IPS DF 19.7 (cell line): Measurements from ENCODE around the gene PLEKHM2.
"Not testable (repeated sequence)": the region's sequence is repeated elsewhere in the genome, so short reads cannot be mapped to it uniquely, and the experiment has no call there.

ENCODE experiments used
- DNase-seq: peaks from one replicate; pipeline ENCODE4 v3.0.0-alpha.2; 2013; ENCODE audit warnings: low read depth, low spot score

The PLEKHM2 gene

DNA sequence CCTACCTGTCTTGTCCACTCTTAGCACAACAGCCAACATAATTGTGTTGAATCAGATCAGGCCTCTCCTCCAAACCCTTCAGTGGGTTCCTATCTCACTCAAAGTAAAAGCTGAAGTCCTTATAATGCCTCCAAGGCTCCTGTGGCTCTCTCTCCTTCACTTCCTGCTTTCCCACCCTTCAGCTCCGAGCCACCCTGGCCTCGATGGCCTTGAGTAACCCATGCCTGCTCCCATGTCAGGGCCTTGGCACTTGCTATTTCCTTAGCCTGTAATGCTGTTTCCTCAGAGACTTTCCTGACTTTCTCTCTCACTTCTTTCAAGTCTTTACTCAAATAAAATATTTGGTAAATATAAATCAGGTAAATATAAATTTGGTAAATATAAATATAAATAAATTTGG lies 8.1 kb upstream of the PLEKHM2 start:
- no peak for DNase-seq

DNA sequence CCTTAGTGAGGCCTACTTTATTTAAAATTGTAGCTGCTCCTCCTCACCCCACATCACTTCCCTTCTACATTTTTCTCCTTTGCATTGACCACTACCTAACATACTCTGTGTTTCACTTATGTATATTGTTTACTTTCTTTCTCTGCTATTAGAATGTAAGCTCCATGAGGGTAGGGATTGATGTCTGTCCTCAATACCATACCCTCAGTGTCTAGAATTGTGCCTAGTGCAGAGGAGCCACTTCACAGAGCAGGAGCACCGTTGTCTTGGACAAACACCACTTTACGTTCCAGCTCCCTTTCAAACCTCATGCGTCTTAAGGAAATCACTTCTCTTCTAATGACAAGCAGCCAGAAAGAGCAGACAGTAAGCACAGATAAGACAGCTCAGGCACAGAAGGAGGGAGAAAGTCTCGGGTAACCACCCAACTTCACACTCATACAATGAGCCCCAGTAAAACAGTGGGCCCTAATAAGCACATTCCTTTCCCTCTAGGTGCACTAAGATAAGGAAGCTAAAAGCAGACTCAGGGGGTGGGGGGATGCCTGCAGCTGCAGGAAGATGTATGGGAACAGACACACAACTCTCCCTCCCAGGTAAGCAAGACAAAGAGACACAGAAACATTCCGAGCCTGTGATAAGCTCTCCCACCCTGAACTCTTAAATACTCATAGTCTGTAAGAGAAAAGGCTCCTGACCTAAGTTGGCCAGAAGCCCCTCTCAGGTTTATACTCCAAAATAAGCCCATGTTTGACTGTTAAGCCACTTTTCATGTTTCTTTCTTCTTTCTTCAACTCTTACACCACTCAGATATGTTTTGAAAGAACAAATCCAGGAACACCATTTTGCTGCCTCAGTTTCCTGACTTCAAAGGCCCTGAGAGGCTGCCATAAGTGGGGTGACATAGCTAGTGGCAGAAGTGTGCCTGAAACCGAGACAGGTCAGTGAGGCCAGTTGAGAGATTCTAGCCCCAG lies 7.1 kb upstream of the PLEKHM2 start:
- no peak for DNase-seq

DNA sequence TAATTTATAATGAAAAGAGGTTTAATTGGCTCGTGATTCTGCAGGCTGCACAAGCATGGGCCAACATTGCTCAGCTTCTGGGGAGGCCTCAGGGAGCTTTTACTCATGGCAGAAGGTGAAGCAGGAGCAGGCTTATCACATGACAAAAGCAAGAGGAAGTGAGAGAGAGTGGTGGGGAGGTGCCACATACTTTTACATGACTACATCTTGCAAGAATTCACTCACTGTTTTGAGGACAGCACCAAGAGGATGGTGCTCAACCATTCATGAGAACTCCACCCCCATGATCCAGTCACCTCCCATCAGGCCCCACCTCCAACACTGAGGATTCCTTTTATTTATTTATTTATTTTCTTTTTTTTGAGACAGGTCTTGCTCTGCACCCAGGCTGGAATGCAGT lies 5.5 kb upstream of the PLEKHM2 start:
- peak; percentile 57 for DNase-seq

DNA sequence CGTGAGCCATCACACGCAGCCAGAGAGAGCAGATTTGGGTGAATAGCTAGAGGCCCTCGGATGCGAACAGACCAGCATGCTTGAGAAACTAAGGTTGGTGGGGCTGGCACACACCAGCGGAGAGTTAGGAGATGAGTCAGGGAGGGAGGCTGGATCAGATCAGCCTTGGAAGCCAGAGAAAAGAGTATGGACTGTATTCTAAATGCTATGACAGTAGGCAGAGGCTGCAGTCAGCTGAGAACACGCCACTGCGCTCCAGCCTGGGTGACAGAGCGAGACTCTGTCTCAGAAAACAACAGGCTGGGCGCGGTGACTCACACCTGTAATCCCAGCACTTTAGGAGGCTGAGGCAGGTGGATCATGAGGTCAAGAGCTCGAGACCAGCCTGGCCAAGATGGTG lies 4.0 kb upstream of the PLEKHM2 start:
- DNase-seq, result no peak

DNA sequence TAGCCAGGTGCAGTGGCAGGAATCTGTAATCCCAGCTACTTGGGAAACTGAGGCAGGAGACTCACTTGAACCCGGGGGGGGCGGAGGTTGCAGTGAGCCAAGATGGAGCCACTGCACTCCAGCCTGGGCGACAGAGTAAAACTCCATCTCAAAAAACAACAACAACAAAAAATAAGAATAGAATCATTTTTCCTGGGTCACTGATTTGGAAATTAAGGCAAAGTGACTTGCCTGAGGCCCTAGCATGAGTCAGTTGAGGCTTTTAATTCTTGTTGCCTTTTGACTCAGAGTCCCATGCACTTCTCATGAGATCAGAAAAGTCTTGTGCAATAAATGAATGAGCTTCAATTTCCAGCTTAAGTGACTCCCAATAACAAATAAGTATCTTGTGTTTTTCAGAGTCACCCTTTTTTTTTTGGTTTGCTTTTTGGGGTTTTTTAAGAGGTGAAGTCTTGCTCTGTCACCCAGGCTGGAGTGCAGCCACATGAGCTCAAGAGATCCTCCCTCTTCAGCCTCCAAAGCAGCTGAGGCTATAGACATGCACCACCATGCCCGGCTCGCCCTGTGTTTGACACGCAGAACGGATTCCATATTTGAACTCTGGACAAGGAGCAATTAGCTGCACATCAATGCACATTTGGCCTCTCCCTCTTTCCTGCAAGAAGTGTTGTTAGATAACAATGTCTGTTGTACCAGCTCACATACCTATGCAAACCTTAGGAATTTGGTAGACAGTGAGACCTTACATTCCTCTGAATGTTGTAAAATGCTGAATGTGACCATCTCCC lies 3.4 kb upstream of the PLEKHM2 start:
- no peak for DNase-seq

DNA sequence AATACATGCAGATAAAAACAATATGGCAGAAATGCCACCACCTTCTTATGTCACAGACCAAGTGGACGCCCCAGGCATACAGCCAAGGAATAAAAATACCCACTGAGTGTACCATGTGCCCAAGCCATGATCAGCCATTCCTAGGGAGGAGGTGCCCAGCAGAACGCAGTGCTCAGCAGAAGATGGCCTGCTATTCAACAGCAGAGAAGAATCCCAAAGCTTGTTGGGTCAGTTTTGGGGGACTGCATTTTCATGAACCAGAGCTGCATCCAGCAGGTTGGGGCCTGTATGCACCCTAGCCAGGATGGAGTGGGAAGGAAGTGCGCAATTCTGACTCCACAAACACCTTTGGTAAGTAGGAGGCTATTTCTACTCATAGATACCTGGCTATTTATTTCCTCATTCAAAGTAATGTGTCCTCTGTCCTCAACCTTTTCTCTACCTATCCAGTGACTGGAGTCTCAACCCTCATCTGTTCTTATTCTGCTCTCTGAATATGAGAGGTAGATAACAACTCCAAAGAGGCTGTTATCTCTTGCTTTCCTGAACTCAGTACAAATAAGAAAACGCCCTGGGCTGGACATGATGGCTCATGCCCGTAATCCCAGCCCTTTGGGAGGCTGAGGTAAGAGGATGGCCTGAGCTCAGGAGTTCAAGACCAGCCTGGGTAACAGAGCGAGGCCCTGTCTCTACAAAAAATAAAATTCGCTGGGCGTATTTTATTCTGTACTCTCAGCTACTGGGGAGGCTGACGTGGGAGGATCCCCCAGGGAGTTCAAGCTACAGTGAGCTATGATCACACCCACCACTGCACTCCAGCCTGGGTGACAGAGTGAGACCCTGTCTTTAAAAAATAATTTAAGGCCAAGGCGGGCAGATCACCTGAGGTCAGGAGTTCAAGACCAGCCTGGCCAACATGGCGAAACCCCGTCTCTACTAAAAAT lies 2.5 kb upstream of the PLEKHM2 start:
- DNase-seq, result no peak

DNA sequence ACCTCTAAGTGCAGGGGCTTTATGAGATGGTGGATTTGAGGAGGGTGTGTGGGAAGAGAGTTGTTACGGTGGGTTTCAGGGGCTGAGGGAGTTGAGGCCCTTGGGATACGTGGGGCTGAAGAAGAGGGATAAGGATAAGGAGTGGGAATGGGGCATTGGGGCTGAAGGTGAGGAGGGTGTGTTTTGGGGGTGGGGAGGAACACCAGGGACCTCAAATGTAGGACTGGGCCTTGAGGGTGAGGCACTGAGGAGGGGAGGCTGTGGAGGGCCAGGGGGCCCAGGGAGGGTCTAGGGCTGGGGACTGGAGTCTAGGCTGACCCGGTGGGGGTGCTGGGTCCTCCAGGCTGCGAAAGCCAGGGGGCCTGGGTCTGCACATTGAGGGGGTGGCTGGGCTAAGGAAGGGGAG lies 1.2 kb upstream of the PLEKHM2 start:
- no peak for DNase-seq

DNA sequence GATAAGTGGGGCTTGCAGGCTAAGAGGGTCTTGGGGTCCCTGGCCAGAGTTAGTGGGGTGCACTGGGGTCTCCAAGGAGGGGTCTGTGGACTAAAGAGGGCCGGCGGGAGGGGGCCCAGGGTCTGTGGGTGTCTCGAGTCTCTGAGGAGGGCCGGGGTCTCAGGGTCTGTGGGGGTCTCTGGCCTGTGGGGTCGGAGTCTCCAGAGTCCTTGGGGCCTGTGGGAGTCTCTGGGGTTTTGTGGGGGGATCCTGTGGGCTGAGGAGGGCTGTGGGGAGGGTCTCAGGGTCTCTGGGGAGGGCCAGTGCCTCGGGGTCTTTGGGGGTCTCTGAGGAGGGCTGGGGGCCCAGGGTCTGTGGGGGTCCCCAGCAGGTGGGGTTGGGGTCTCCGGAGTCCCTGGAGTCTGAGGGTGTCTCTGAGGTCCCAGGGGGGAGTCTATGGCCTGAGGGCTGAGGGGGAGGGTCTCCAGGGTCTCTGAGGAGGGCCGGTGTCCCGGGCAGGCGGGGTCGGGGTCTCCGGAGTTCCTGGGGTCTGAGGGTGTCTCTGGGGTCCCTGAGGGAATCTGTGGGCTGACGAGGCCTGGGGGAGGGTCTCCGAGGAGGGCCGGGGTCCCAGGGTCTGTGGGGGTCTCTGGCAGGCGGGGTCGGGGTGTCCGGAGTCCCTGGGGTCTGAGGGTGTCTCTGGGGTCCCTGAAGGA lies 628 bp upstream of the PLEKHM2 start:
- no peak for DNase-seq

DNA sequence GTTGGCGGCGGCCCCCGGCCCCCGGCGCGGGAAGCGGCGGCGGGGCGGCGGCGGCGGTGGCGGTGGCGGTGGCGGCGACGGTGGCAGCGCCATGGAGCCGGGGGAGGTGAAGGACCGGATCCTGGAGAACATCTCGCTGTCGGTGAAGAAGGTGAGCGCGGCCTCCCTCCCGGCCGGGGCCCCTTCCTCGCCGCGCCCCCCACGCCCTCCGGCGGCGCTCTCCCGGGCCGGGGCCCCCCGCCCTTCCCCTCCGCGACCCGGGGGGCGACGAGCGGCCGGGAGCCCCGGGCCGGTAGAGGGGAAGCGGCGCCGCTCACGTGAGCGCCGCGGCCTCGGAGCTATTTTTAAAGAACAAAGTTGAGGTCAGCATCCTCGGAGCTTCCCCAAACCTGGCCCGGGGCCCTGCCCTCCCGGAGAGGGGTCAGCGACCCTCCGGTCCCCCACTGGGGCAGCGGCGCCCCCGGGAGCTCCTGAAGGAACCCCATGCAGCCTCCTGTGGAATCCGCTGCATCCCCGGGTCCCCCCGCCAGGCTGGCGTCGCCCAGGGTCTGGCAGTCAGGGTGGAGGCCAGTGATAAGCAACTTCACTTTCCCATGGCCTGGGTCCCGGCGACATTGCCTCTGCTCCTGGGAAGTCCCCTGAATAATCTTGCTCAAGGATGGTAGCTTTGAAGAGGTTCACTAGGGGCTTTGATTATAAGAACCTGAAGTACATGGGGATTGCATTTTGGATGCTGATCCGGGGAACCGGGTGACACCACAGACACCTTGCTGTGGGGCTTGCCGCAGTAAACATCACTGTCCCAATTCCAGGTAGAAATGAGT lies 560 bp downstream of the PLEKHM2 start:
- no peak for DNase-seq

DNA sequence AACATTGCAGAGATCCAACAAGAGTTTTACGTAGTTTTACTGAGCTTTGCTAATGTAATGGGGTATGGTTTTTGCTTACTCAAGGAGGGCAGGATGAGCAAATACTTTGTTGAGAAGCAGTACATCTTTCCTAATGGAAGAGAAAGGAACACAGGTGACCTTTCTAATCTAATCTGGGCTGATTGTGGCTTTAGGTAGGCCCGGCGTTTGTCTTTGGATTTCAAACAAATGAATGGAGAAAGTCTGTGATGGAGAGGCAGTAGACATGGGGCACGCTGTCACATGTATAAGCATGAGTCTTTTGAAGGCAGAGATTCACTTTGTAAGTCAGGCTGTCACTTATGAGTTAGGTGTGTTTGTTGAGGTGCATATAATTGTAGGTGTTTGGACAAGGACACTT lies 1.7 kb downstream of the PLEKHM2 start:
- no peak for DNase-seq

DNA sequence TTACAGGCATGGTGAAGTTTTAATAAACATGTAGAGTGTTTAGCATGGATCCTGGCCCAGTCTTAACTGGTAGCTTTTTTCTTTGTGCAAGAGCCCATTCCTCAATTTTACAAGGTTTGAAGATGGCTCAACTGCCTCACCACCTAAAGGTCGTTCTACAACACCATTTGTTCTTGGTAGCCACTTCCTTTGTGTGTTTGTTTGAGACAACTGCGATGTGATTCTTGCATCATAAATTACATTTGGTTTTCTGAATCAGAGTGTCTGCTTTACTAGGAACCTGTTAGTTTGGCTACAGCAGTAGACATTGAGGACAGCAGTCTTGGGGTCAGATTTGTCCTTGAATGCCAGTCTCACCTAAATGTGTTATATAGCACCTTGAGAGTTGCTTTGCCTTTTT lies 3.3 kb downstream of the PLEKHM2 start:
- no peak for DNase-seq

DNA sequence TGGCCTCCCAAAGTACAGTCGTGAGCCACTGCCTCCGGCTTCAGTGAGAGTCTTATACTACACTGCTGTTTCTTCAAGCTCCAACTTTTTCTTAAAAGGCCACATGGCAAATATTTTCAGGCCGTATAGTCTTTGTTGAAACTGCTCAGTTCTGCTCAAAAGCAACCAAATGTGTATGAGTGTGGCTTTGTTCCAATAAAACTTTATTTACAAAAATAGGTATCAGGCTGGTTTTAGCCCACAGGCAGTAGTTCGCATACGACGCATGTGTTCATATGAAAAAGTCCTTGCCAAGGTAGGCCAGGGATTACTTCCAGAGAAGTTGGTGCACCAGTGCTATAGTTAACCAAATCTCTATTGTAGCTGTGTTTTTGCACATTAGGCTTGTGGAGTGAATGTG lies 6.2 kb downstream of the PLEKHM2 start:
- no peak for DNase-seq

DNA sequence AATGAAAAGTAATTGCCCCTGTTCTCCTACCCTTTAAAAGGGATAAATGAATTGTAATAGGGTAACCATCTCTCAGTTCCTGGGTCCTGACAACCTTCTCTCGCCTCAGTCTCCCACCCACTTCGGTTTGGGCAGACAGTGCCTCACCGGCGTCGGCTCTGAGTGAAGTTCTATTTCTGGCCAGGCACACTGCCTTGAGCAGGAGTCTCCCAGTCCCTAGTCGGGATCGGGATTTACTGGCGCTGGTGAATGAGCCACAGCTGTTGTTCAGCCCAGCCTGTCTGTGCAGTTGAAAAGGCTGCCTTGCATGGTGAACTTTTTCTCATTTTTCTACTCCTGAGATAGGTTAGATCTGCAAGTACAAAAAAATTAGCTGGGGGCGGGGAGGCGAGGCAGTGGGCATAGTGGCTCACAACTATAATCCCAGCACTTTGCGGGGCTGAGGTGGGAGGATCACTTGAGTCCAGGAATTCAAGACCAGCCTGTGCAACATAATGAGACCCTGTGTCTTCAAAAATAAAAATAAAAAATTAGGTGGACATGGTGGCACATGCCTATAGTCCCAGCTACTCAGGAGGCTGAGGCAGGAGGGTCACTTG lies 7.4 kb downstream of the PLEKHM2 start:
- DNase-seq, result no peak

DNA sequence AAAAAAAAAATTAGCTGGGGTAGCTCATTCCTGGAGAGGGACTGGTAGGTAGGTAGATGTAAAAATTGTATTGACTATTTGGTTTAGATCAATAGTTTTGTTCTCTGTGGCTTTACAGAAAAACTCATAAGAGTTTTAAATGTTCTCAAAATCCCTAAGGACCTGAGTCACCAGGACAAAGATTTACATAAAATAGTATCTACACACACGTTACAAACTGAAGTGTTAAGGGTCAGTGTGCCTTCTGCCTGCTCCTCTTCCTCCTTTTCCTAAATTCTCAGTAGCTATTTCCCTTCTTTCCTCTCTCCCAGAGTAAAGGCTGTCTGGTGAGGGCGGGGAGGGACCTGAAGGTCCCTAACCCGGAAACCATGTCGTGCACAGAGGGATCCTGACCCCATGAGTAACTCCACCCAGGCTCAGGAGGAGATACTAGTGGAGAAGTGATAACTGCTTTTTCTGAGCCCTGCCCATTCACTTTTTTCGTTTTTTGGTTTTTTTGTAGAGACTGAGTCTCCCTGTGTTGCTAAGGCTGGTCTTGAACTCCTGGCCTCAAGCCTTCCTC lies 8.1 kb downstream of the PLEKHM2 start:
- no peak for DNase-seq

DNA sequence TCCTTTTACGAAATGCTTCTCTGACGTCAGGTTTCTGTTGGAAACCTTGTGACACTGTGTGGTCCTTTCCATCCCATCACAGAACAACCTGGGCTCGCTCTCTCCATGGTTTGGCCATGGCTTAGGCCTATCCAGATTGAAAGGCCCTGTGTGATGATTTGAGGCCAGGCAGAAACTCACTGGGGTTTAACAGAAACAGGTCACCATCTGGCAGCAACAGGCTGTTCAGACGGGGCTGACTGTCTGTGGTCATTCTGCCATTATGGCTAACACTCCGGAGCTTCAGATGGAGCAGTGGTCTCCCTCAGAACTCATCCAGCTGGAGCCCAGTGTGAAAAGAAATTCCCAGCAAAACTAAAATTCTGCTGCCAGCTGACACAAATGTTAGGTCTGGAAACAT lies 9.3 kb downstream of the PLEKHM2 start:
- no peak for DNase-seq

DNA sequence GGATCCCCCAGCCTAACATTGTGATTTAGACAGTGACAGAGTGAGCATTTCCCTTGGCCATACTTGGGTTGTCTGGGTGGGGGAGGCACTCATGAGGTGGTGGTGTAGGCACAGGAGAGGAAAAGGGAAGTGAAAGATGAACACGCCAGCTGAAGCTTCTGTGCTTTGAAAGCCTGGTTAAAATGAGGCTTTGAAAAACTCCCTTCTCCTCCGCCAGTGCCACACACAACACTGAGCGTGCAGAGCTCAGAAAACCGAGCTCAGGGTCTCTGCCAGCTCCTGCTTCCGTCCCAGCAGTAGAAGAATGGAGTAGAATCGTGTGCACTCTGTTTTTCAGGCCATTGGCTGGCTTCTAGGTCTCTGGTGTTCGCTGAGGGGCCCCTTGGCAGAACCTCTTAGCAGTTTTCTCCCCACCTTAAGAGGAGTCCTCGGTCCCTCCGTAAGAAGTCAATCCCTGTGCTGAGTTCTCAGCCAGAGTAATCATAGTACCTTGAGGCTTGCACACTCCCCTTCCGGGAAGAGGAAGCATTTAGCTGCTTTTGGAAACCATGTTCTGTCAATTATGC lies 12.9 kb downstream of the PLEKHM2 start:
- DNase-seq, result no peak

DNA sequence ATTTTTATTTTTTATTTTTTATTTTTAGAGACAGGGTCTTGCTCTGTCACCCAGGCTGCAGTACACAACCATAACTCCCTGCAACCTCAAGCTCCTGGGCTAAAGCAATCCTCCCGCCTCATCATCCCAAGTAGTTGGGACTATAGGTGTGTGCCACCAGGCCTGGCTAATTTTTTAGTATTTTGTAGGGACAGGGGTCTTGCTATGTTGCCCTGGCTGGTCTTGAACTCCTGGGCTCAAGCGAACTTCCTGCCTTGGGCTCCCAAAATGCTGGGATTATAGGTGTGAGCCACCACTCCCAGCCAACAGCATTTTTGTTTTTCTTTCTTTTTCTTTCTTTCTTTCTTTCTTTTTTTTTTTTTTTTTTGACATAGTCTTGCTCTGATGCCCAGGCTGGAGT lies 14.1 kb downstream of the PLEKHM2 start:
- DNase-seq, result no peak

DNA sequence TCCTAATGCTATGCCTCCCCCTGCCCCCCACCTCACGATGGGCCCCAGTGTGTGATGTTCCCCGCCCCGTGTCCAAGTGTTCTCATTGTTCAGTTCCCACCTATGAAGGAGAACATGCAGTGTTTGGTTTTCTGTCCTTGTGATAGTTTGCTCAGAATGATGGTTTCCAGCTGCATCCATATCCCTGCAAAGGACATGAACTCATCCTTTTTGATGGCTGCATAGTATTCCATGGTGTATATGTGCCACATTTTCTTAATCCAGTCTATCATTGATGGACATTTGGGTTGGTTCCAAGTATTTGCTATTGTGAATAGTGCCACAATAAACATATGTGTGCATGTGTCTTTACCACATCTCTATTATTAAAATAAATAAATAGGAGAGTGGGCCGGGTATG lies 15.2 kb downstream of the PLEKHM2 start:
- DNase-seq, result not testable (repeated sequence)

DNA sequence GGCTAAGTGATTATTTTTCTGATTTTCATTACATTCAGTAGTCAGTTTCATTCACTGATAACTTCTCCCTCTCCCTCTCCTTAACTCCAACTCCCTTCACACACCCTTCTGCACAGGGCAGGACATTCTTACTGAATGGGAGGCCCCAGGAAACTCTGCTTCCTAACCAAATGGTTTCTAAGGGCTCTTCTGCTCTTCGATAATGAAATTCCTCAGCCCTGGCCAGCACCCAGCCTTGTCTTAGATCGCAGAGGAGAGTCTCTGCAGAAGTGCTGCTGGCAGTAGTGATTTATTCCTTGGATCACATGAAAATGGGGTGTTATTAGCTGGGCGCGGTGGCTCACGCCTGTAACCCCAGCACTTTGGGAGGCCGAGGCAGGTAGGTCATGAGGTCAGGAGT lies 16.4 kb downstream of the PLEKHM2 start:
- no peak for DNase-seq
